Tibial nerve (tissue), 4 donors: ENCODE results near the gene PIK3IP1. TPM values are rescaled to one million over a fixed set of nuclear protein-coding genes. Genes with fewer than 3 reads are reported as not detected.

Source experiments
- DNase-seq, 2 donors: peaks; one replicate each; pipeline ENCODE4 v3.0.0-alpha.2; 2019; ENCODE audit warnings: low spot score in 2 of 2
- H3K27ac ChIP-seq, 4 donors: fragments of 200-600 bp; sonication (generic) in 3 of 4; one replicate each; pipeline ENCODE4 v1.5.1; 2017 to 2019; ENCODE audit warnings: mild to moderate bottlenecking in 1 of 4
- H3K27me3 ChIP-seq, 2 donors: fragments of 200-600 bp; sonication (generic) in 1 of 2; one replicate each; pipeline versions ENCODE4 v1.5.1 to v1.6.0; 2017 to 2019
- H3K36me3 ChIP-seq, 3 donors: fragments of 200-600 bp; sonication (generic); one replicate each; pipeline ENCODE4 v1.5.1; 2018 to 2019
- H3K4me1 ChIP-seq, 4 donors: fragments of 200-600 bp; sonication (generic) in 3 of 4; one replicate each; pipeline ENCODE4 v1.5.1; 2017 to 2019
- H3K4me3 ChIP-seq, 4 donors: fragments of 200-600 bp; sonication (generic) in 3 of 4; one replicate each; pipeline ENCODE4 v1.5.1; 2017 to 2019; ENCODE audit warnings: mild to moderate bottlenecking in 1 of 4, moderate library complexity in 1 of 4
- H3K9me3 ChIP-seq, 4 donors: fragments of 200-600 bp; sonication (generic) in 3 of 4; one replicate each; pipeline ENCODE4 v1.5.1; 2017 to 2019
- CTCF ChIP-seq, 5 experiments: fragments of 200-600 bp in 3 of 5; fragments of 450-650 bp in 2 of 5; sonication (generic) in 3 of 5; IDR thresholded peaks; one replicate each; pipeline ENCODE4 v1.5.1; 2016 to 2019; ENCODE audit warnings: antibody characterized with exemption in 5 of 5, mild to moderate bottlenecking in 3 of 5, moderate library complexity in 2 of 5
- EP300 ChIP-seq, 2 donors: sonication (generic); formaldehyde crosslinking; IDR thresholded peaks; one replicate each; pipeline ENCODE4 v1.6.1; 2017; ENCODE audit warnings: antibody characterized with exemption in 2 of 2, mild to moderate bottlenecking in 1 of 2
- POLR2A ChIP-seq, 2 donors: fragments of 450-650 bp; IDR thresholded peaks; one replicate each; pipeline ENCODE4 v1.6.1; 2017; ENCODE audit warnings: antibody characterized with exemption in 2 of 2, mild to moderate bottlenecking in 2 of 2, moderate library complexity in 2 of 2
- WGBS, 2 donors: methylation state at CpG; one replicate each; pipeline ENCODE4 v1.1.5; 2018; 5-methylcytosine and 5-hydroxymethylcytosine counted together
- total RNA-seq, 4 donors: library from RNA; depleted of rRNA; stranded (reverse); fragments of >200 nt; gene quantifications; one replicate each; pipeline ENCODE4 v1.1.0, GENCODE V29; 2016

The PIK3IP1 gene
- total RNA-seq, 4 donors from 2014 or later: 54.8 to 106 (median 80.5) TPM

DNA sequence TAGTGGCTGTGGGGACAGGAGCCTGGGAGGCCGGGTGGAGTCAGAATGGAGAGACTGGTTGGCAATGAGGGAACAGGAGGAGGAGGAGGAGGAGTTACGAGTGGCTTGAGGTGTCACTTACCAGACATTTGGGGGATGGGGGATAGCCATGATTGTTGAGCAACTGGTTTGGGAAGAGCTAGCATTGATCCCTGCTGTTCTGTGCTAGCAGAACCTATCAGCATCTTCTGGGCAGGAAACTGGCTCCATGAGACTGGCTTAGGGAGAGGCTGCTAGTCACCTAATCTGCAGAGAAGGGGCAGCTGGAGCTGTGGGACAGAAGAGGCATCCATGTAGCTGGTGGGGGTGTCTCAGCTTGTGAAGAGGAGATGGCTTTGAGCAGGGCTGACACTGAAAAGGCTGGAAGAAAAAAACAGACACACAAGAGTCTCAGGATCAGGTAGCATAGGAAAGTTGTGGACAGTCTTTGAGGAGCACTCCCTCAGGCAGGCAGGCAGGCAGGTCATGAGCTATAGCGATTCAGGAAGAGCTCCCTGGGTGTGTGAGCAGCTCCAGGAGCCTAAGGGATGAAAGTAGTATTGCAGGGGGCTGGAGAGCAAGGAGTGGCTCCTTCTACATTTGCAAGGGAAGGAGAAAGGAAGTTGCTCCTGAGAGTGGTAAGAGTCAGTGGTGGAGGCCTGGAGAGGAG, 22.3 kb downstream of the PIK3IP1 start:
- 66 to 78% methylated on average over 2 to 3 of the region's 3 CpGs for WGBS, 2 donors
- DNase-seq: no peak
- no peaks in the 10 kb centered on the region for H3K9me3 ChIP-seq
- peaks cover 0 to 91% (median 1%) of the 10 kb centered on the region in 3 donors for H3K36me3 ChIP-seq
- TF ChIP-seq POLR2A (IDR thresholded peaks at IDR 0.05) (no peak), CTCF (IDR thresholded peaks at IDR 0.05) (no peak), EP300 (IDR thresholded peaks at IDR 0.05) (no peak)
- peaks cover 0 to 6% (median 0%) of the 10 kb centered on the region in 4 donors for H3K4me1 ChIP-seq
- no peaks in the 10 kb centered on the region for H3K27me3 ChIP-seq
- no peak overlapping the region for H3K4me3 ChIP-seq
- no peak overlapping the region for H3K27ac ChIP-seq

DNA sequence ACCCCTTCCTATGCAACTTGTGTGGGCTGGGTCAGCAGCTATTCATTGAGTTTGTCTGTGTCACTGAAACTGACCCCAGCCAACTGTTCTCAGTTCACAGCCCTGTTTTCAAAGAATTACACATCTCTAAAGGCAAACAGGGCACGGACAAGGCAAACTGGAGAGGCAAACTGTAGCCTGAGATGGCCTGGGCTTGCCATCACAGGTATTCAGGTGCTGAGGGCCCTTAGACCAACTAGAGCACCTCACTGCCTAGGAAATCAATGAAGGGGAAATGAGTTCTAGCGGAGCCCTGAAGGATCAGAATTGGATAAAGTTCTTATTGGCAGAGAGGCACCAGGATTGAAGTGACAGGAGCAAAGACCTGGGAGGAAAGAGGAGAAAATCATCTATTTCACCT, 24.0 kb downstream of the PIK3IP1 start:
- DNase-seq: no peak
- TF ChIP-seq CTCF (IDR thresholded peaks at IDR 0.05) (no peak), EP300 (IDR thresholded peaks at IDR 0.05) (no peak), POLR2A (IDR thresholded peaks at IDR 0.05) (no peak)
- H3K36me3 ChIP-seq: peaks cover 0 to 90% (median 0%) of the 10 kb centered on the region in 3 donors

DNA sequence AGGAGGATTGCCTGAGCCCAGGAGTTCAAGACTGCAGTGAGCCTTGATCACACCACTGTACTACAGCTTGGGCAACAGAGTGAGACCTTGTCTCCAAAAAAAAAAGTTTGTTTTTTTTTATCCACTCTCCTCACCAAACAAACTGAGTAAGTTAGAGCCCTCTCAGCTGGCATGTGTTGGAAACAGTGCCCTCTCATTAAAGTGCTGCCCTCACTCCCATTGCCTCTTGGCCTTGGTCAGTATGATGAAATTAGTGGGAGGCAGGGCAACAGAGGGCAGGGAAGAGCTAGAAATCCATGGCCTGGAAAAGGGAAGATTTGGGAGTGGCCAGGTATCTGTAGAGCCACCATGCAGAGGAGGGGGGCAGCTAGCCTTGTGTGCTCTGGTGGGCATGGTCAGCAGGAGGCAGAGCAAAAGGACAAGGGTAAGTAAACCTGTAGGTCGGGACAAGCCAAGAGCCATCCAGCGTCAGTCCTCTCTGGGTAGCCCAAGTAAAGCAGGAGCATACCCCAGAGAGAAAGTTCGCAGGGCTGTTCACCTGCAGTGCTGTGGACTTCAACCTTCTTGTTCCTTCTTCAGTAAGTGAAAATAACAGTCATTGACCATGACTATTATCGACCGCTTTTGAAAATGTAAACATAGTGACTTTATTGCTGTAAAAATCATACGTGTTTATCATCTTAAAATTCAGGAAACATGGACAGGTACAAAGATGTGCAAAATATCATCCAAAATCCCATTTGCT, 28.2 kb downstream of the PIK3IP1 start:
- peaks cover 6 to 95% (median 18%) of the 10 kb centered on the region in 3 donors for H3K36me3 ChIP-seq
- 90 to 96% methylated on average over 6 of the region's 6 CpGs for WGBS, 2 donors

More for the DNA sequence above, 24.0 kb downstream of the PIK3IP1 start:
- 84 to 89% methylated on average over 2 of the region's 2 CpGs for WGBS, 2 donors
- Histone ChIP-seq H3K9me3 (no peaks in the 10 kb centered on the region), H3K27me3 (no peaks in the 10 kb centered on the region), H3K4me1 (peaks cover 0 to 6% (median 0%) of the 10 kb centered on the region in 4 donors), H3K27ac (no peak overlapping the region), H3K4me3 (no peak overlapping the region)

GRCh38 chr22:31262312-31263133, 29.8 kb downstream of the PIK3IP1 start:
- Histone ChIP-seq H3K4me1 (no peaks in the 10 kb centered on the region), H3K36me3 (peaks cover 6 to 92% (median 18%) of the 10 kb centered on the region in 3 donors), H3K4me3 (no peak overlapping the region), H3K9me3 (no peaks in the 10 kb centered on the region), H3K27ac (no peak overlapping the region), H3K27me3 (no peaks in the 10 kb centered on the region)
- no peak for DNase-seq
- TF ChIP-seq CTCF (IDR thresholded peaks at IDR 0.05): no peak
- no peak for TF ChIP-seq POLR2A (IDR thresholded peaks at IDR 0.05)
- TF ChIP-seq EP300 (IDR thresholded peaks at IDR 0.05): no peak
- 77 to 87% methylated on average over 10 to 13 of the region's 13 CpGs for WGBS, 2 donors

More for the DNA sequence above, 28.2 kb downstream of the PIK3IP1 start:
- DNase-seq: no peak
- H3K4me3 ChIP-seq: no peak overlapping the region
- H3K27ac ChIP-seq: no peak overlapping the region
- H3K4me1 ChIP-seq: no peaks in the 10 kb centered on the region
- TF ChIP-seq EP300 (IDR thresholded peaks at IDR 0.05) (no peak), CTCF (IDR thresholded peaks at IDR 0.05) (no peak)
- no peaks in the 10 kb centered on the region for H3K27me3 ChIP-seq
- H3K9me3 ChIP-seq: no peaks in the 10 kb centered on the region
